BJ (cell line): Measurements from ENCODE around the gene NFKBIE. TPM values are rescaled to one million over a fixed set of nuclear protein-coding genes. Genes with fewer than 3 reads are reported as not detected.
A peak's percentile ranks its signal among the peaks of the same experiment; 100 is the strongest.

Experiments used
- CTCF ChIA-PET: fragments of 350-600 bp; formaldehyde crosslinking; extraction: SDS; loops from one replicate; lab custom pipeline; 2021; ENCODE audit warnings: antibody characterized with exemption, inconsistent platforms; lab: Yijun Ruan, JAX
- POLR2A ChIA-PET: fragments of 300-600 bp; sonication (Branson Sonifier 250); formaldehyde crosslinking; extraction: SDS; loops from one replicate; lab custom pipeline; 2021; ENCODE audit warnings: antibody characterized with exemption; lab: Charles Lee
- DNase-seq: peaks from one replicate; pipeline ENCODE4 v3.0.0-alpha.2; 2011; ENCODE audit warnings: low read depth
- H3K27me3 ChIP-seq: 2 replicates; pipeline ENCODE4 v1.6.0; 2011; ENCODE audit warnings: low read length; ENCODE audit not compliant: control insufficient read depth, insufficient read depth
- H3K36me3 ChIP-seq: 2 replicates; pipeline ENCODE4 v1.5.1; 2011; ENCODE audit warnings: low read length; ENCODE audit not compliant: control insufficient read depth, insufficient read depth
- H3K4me3 ChIP-seq: 2 replicates; pipeline ENCODE4 v1.5.1; 2011; ENCODE audit warnings: low read depth, mild to moderate bottlenecking, control low read depth, low read length
- polyA plus RNA-seq: library from polyadenylated mRNA; depleted of rRNA; stranded (reverse); fragments of >200 nt; gene quantifications from 2 replicates; pipeline ENCODE4 v1.2.3, GENCODE V29; 2011
- TF ChIP-seq, protein P1 (sequence below): IDR thresholded peaks from 2 replicates; pipeline ENCODE4 v1.5.1; 2011; ENCODE audit warnings: low read depth, mild to moderate bottlenecking, control low read depth, inconsistent platforms, low read length, moderate library complexity; ENCODE audit not compliant: insufficient read depth

Gene NFKBIE
- polyA plus RNA-seq, 1 experiment = 8.0 TPM

DNA sequence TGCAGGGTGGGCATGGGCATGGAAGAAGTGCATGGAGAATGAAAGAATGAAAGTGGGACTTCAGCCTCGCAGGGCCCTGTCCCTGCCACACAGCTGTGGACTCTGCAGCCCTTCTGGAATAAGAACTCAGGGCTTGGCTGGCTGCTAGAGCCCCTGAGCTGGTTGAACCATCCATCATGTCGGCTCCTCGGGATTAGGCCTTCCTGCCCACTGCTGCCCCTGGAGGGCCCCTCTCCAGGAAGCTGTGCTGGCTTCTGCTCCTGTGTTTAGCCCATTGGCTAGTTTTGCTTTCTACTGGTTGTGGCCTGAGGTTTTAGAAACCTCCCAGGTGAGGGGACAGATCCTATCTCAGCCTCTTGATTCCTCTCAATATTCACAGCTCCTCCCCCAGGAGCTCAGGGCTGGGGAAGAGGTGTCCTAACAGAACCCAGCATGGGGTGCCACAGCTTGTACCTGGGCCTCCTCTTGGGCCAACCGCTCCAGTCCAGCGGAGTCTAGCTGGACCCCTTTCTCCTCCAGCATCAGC lies 39.9 kb upstream of the NFKBIE start:
- CTCF ChIA-PET = interaction anchor here (0.6 to 5.8 kb wide), 18 partner anchors 8 to 141 kb away, joined by 3 to 47 read pairs (median 4); partner anchors contain the start of genes AARS2 and SPATS1
- no peaks in the 10 kb centered on the region for H3K27me3 ChIP-seq
- H3K4me3 ChIP-seq = no peak overlapping the region
- TF ChIP-seq, protein P1, sequence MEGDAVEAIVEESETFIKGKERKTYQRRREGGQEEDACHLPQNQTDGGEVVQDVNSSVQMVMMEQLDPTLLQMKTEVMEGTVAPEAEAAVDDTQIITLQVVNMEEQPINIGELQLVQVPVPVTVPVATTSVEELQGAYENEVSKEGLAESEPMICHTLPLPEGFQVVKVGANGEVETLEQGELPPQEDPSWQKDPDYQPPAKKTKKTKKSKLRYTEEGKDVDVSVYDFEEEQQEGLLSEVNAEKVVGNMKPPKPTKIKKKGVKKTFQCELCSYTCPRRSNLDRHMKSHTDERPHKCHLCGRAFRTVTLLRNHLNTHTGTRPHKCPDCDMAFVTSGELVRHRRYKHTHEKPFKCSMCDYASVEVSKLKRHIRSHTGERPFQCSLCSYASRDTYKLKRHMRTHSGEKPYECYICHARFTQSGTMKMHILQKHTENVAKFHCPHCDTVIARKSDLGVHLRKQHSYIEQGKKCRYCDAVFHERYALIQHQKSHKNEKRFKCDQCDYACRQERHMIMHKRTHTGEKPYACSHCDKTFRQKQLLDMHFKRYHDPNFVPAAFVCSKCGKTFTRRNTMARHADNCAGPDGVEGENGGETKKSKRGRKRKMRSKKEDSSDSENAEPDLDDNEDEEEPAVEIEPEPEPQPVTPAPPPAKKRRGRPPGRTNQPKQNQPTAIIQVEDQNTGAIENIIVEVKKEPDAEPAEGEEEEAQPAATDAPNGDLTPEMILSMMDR = no peak
- POLR2A ChIA-PET = no interaction called here
- peaks cover 51% of the 10 kb centered on the region for H3K36me3 ChIP-seq
- DNase-seq = no peak

DNA sequence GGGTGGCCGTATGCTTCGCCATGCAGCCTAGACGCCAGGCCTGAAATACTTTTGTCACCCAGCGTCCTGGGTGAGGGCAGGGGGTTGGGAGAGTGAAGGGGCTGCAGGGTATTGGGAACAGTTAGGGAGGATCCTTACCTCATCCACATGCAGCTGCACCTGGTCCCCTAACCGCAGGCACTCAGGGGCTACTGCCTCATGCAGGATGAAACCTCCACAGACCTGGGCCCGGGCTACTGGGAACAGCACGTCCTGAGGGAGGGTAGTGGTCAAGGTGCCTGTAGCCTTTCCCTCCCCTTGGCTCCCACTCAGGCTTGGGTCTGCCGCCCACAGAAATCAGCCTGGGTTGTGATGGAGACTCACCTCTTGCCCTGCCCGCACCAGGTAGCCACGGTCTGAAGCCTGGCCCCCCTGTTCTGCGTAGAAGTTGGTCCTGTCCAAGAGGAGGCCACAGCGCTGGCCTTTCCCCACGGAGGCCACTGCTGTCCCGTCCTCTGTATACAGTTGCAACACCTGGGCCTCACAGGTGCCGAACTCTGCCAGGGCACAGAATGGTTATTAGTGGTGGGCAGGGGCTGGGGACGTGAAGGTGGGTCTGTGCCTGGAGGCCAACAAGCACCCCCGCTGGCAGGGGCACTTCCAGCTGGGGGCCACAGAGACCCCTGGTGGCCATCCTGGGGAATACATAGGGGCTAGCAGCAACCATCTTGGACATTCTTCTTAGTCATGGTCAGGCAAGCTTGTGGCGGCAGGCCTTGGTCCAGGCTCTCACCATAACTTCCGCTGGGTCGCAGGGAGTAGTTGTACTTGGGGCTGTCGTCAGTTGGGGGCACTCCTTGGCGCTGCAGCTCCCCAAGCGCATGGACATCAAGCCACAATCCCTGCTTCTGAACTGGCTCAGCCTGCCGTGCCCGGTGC lies 39.2 kb upstream of the NFKBIE start:
- POLR2A ChIA-PET = no interaction called here
- CTCF ChIA-PET = interaction anchor here (0.6 to 5.8 kb wide), 19 partner anchors 9 to 140 kb away, joined by 3 to 47 read pairs (median 4); partner anchors contain the start of genes AARS2 and SPATS1
- no peak overlapping the region for H3K4me3 ChIP-seq
- peaks cover 50% of the 10 kb centered on the region for H3K36me3 ChIP-seq
- DNase-seq = no peak
- no peaks in the 10 kb centered on the region for H3K27me3 ChIP-seq
- TF ChIP-seq, protein P1 = peak; percentile 78

DNA sequence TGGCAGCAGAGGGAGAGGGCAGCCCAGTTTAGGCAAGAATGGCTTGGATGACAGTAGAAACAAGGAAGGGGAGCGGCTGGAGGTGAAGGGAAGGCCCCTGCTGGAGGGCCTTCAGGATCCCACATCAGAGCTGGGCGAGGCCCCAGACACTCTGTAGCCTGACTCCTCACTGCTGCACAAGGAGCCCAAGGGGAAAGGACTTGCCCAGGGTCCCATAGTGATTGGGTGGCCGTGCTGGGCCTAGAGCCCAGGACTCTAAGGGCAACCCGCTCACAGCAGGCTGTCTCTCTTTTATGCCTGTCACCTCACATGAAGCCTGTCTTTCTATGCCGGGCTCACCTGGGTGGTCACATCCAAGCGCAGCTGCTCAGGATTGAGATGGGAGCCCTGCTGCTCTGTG lies 38.5 kb upstream of the NFKBIE start:
- Histone ChIP-seq H3K36me3 (peaks cover 47% of the 10 kb centered on the region), H3K27me3 (no peaks in the 10 kb centered on the region), H3K4me3 (no peak overlapping the region)
- ChIA-PET POLR2A (no interaction called here), CTCF (interaction anchor here (1.5 to 5.8 kb wide), 6 partner anchors 8 to 125 kb away, joined by 4 to 47 read pairs (median 15); partner anchors contain the start of gene AARS2)
- TF ChIP-seq, protein P1 = no peak
- DNase-seq = no peak

DNA sequence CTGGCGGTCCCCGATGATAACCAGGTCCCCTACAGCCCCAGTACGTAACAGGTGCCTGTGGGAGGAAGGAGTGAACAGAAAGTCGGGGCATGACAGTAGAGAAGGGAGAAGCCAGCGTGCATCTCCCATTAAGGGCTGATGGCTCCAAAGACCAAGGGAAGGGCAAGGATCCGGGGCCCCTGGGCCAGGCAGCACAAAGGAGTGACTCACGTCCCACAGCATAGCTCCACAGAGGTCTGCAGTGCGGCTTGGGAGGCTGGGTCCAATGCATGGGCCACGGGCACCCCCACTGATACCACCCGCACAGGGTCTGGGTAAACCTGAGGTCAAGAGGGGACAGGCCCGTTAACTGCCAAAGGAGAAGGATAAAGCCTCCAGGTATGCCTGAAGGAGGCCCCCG lies 37.5 kb upstream of the NFKBIE start:
- CTCF ChIA-PET = interaction anchor here (1.0 to 5.8 kb wide), 7 partner anchors 9 to 36 kb away, joined by 3 to 47 read pairs (median 6); partner anchors contain the start of gene AARS2
- POLR2A ChIA-PET = no interaction called here
- no peak overlapping the region for H3K4me3 ChIP-seq
- peaks cover 1% of the 10 kb centered on the region; the same call in 1 of the 2 replicates for H3K27me3 ChIP-seq
- DNase-seq = no peak
- TF ChIP-seq, protein P1 = no peak
- peaks cover 45% of the 10 kb centered on the region for H3K36me3 ChIP-seq
